Neuronal stem cell (in vitro differentiated cells): Measurements from ENCODE around the gene RAB6A.
"Not testable (repeated sequence)": the region's sequence is repeated elsewhere in the genome, so short reads cannot be mapped to it uniquely, and the experiment has no call there.

Experiments
- DNase-seq: peaks from one replicate; pipeline ENCODE4 v3.0.0-alpha.2; 2013; ENCODE audit warnings: low spot score
- H2AFZ ChIP-seq: one replicate; pipeline ENCODE4 v1.6.1; 2013; ENCODE audit warnings: mild to moderate bottlenecking, low read length, inconsistent platforms
- H2AK5ac ChIP-seq: 2 replicates; pipeline ENCODE4 v1.6.1; 2013; ENCODE audit warnings: low read depth, mild to moderate bottlenecking, inconsistent platforms, low read length, moderate library complexity, mixed read lengths
- H2BK120ac ChIP-seq: 2 replicates; pipeline ENCODE4 v1.6.1; 2013; ENCODE audit warnings: low read depth, mild to moderate bottlenecking, inconsistent platforms, low read length, moderate library complexity, mixed read lengths
- H2BK12ac ChIP-seq: one replicate; pipeline ENCODE4 v1.6.1; 2013; ENCODE audit warnings: low read length, inconsistent platforms
- H2BK15ac ChIP-seq: 2 replicates; pipeline ENCODE4 v1.6.1; 2013; ENCODE audit warnings: mild to moderate bottlenecking, low read length, inconsistent platforms, mixed read lengths
- H2BK5ac ChIP-seq: one replicate; pipeline ENCODE4 v1.6.1; 2013; ENCODE audit warnings: inconsistent platforms, mild to moderate bottlenecking, low read length, moderate library complexity
- H3K14ac ChIP-seq: one replicate; pipeline ENCODE4 v1.6.1; 2013; ENCODE audit warnings: low read length, inconsistent platforms
- H3K18ac ChIP-seq: 2 replicates; pipeline ENCODE4 v1.6.1; 2013; ENCODE audit warnings: low read length, inconsistent platforms
- H3K23ac ChIP-seq: 2 replicates; pipeline ENCODE4 v1.6.1; 2013; ENCODE audit warnings: low read depth, mild to moderate bottlenecking, mixed read lengths, low read length, inconsistent platforms; ENCODE audit not compliant: poor library complexity
- H3K27ac ChIP-seq: replicated peaks from 3 replicates; pipeline ENCODE4 v1.5.1; 2013; ENCODE audit warnings: low read length, inconsistent platforms
- H3K27me3 ChIP-seq, 3 experiments: 2 replicates each; pipeline ENCODE4 v1.6.1; 2013; ENCODE audit warnings: low read length in 3 of 3, mild to moderate bottlenecking in 2 of 3, inconsistent platforms in 1 of 3, low read depth in 1 of 3, mixed read lengths in 1 of 3, moderate library complexity in 1 of 3; ENCODE audit not compliant: control insufficient read depth in 3 of 3, insufficient read depth in 3 of 3
- H3K36me3 ChIP-seq, 2 donors: replicated peaks in 1 of 2; 2 replicates each; pipeline ENCODE4 v1.6.1; 2013; ENCODE audit warnings: low read length in 2 of 2; ENCODE audit not compliant: control insufficient read depth in 2 of 2, insufficient read depth in 2 of 2
- H3K4ac ChIP-seq: 2 replicates; pipeline ENCODE4 v1.6.1; 2013; ENCODE audit warnings: inconsistent platforms, mild to moderate bottlenecking, low read length, moderate library complexity
- H3K4me1 ChIP-seq, 2 donors: 1 replicate in 1 of 2; 2 replicates in 1 of 2; pipeline ENCODE4 v1.6.1; 2013; ENCODE audit warnings: low read length in 2 of 2, low read depth in 1 of 2; ENCODE audit not compliant: control insufficient read depth in 2 of 2, insufficient read depth in 1 of 2
- H3K4me2 ChIP-seq: one replicate; pipeline ENCODE4 v1.6.1; 2013; ENCODE audit warnings: mild to moderate bottlenecking, low read length, inconsistent platforms; ENCODE audit not compliant: insufficient read depth, poor library complexity, severe bottlenecking
- H3K4me3 ChIP-seq, 2 donors: 2 replicates each; pipeline ENCODE4 v1.5.1; 2013; ENCODE audit warnings: low read length in 2 of 2, mild to moderate bottlenecking in 2 of 2, inconsistent platforms in 1 of 2, moderate library complexity in 1 of 2
- H3K79me1 ChIP-seq: one replicate; pipeline ENCODE4 v1.6.1; 2013; ENCODE audit warnings: low read depth, mild to moderate bottlenecking, inconsistent platforms, low read length, moderate library complexity
- H3K9ac ChIP-seq: one replicate; pipeline ENCODE4 v1.6.1; 2013; ENCODE audit warnings: mild to moderate bottlenecking, low read depth, low read length, inconsistent platforms; ENCODE audit not compliant: poor library complexity
- H3K9me3 ChIP-seq, 2 donors: replicated peaks in 1 of 2; 2 replicates each; pipeline versions ENCODE3 to v1.6.1; 2013; ENCODE audit warnings: low read length in 2 of 2, mild to moderate bottlenecking in 2 of 2, inconsistent platforms in 1 of 2, low read depth in 1 of 2, mixed read lengths in 1 of 2, moderate library complexity in 1 of 2; ENCODE audit not compliant: control insufficient read depth in 2 of 2, insufficient read depth in 1 of 2
- H4K8ac ChIP-seq: one replicate; pipeline ENCODE4 v1.6.1; 2013; ENCODE audit warnings: low read depth, mild to moderate bottlenecking, inconsistent platforms, low read length, moderate library complexity
- H4K91ac ChIP-seq: one replicate; pipeline ENCODE4 v1.6.1; 2013; ENCODE audit warnings: low read length, low read depth, mild to moderate bottlenecking, inconsistent platforms; ENCODE audit not compliant: poor library complexity
- WGBS, 2 donors: extraction: QIAGEN DNeasy Blood & Tissue Kit; methylation state at CpG; one replicate each; pipeline ENCODE4 v1.1.7; 2013; ENCODE audit warnings: missing lambda C conversion rate in 2 of 2, mixed read lengths in 1 of 2; ENCODE audit not compliant: insufficient read length in 2 of 2, insufficient replicate concordance in 1 of 2; ENCODE audit errors: extremely low coverage in 2 of 2; 5-methylcytosine and 5-hydroxymethylcytosine counted together

The RAB6A gene

GRCh38 chr11:73781303-73781702 lies 20.4 kb upstream of the RAB6A start:
- no peaks in the 10 kb centered on the region for H3K79me1 ChIP-seq
- H4K91ac ChIP-seq = no peak overlapping the region
- H3K4me2 ChIP-seq = no peak overlapping the region
- H2BK12ac ChIP-seq = peak overlapping the region; percentile 46
- no CpG with 5 or more reads among the region's 6 CpGs for WGBS, 2 donors
- no peak overlapping the region for H2AK5ac ChIP-seq
- H3K27me3 ChIP-seq = no peaks in the 10 kb centered on the region
- H2BK15ac ChIP-seq = no peak overlapping the region
- H3K9me3 ChIP-seq = peaks cover 0 to 6% of the 10 kb centered on the region in 2 donors
- no peak overlapping the region for H3K18ac ChIP-seq
- peaks cover 0 to 1% of the 10 kb centered on the region in 2 donors for H3K4me1 ChIP-seq
- H3K23ac ChIP-seq = no peak overlapping the region
- no peak overlapping the region for H3K4ac ChIP-seq
- H4K8ac ChIP-seq = no peak overlapping the region
- no peaks in the 10 kb centered on the region for H3K36me3 ChIP-seq
- no peak for DNase-seq
- no peak overlapping the region for H3K4me3 ChIP-seq
- H2AFZ ChIP-seq = no peak overlapping the region
- no peak overlapping the region for H2BK5ac ChIP-seq
- no peak overlapping the region for H3K27ac ChIP-seq
- no peak overlapping the region for H2BK120ac ChIP-seq
- no peak overlapping the region for H3K14ac ChIP-seq
- no peak overlapping the region for H3K9ac ChIP-seq

- Histone ChIP-seq H3K36me3 (no peaks in the 10 kb centered on the region), H3K9ac (peak overlapping the region; percentile 79), H3K14ac (no peak overlapping the region), H3K9me3 (peaks cover 0 to 6% of the 10 kb centered on the region in 2 donors), H3K4me2 (peak overlapping the region; percentile 90), H3K4me3 (peak overlapping the region; percentile 54 to 82), H2AK5ac (no peak overlapping the region), H3K18ac (peak overlapping the region; percentile 95), H2BK5ac (peak overlapping the region; percentile 57), H4K8ac (no peak overlapping the region), H2BK15ac (no peak overlapping the region), H3K27ac (peak overlapping the region; percentile 98), H3K4ac (no peak overlapping the region), H2BK12ac (no peak overlapping the region), H2AFZ (peak overlapping the region; percentile 88), H3K79me1 (no peaks in the 10 kb centered on the region), H3K23ac (peak overlapping the region; percentile 70), H3K4me1 (peaks cover 0 to 1% of the 10 kb centered on the region in 2 donors), H3K27me3 (no peaks in the 10 kb centered on the region), H2BK120ac (no peak overlapping the region), H4K91ac (no peak overlapping the region)
- WGBS, 2 donors = no CpG with 5 or more reads among the region's 30 CpGs
- peak; percentile 98 for DNase-seq
These were observed 18.4 kb upstream of the RAB6A start for GRCh38 chr11:73779084-73779902.

GRCh38 chr11:73770811-73771210 lies 9.9 kb upstream of the RAB6A start:
- H3K9ac ChIP-seq, H2AK5ac ChIP-seq, H4K91ac ChIP-seq, H4K8ac ChIP-seq, H3K4me1 ChIP-seq, DNase-seq, H3K4me2 ChIP-seq, H3K23ac ChIP-seq, H3K14ac ChIP-seq, H3K79me1 ChIP-seq, H2BK5ac ChIP-seq, H2AFZ ChIP-seq, H3K4ac ChIP-seq, H3K4me3 ChIP-seq, H3K27me3 ChIP-seq, H3K36me3 ChIP-seq, H3K9me3 ChIP-seq, H3K27ac ChIP-seq, H2BK120ac ChIP-seq, H3K18ac ChIP-seq, H2BK15ac ChIP-seq, H2BK12ac ChIP-seq: not testable (repeated sequence)
- no CpG with 5 or more reads among the region's 7 CpGs for WGBS, 2 donors

- no CpG with 5 or more reads among the region's 1 CpG for WGBS, 2 donors
These were observed 5.9 kb upstream of the RAB6A start for GRCh38 chr11:73766763-73767162.

More at GRCh38 chr11:73766763-73767162, 5.9 kb upstream of the RAB6A start:
- H2BK120ac ChIP-seq = no peak overlapping the region
- H3K79me1 ChIP-seq = no peaks in the 10 kb centered on the region
- no peak overlapping the region for H3K4me2 ChIP-seq
- no peak overlapping the region for H3K27ac ChIP-seq
- H2AFZ ChIP-seq = peak overlapping the region; percentile 46
- no peak overlapping the region for H3K14ac ChIP-seq
- H4K8ac ChIP-seq = no peak overlapping the region
- H2BK5ac ChIP-seq = no peak overlapping the region
- no peak overlapping the region for H3K4me3 ChIP-seq
- no peak overlapping the region for H3K9ac ChIP-seq
- no peak overlapping the region for H3K23ac ChIP-seq
- no peaks in the 10 kb centered on the region for H3K9me3 ChIP-seq
- H2BK15ac ChIP-seq = no peak overlapping the region
- no peak overlapping the region for H2BK12ac ChIP-seq
- DNase-seq = no peak
- peaks cover 0 to 2% of the 10 kb centered on the region in 2 donors for H3K4me1 ChIP-seq
- no peak overlapping the region for H2AK5ac ChIP-seq
- no peak overlapping the region for H3K18ac ChIP-seq
- no peaks in the 10 kb centered on the region for H3K36me3 ChIP-seq
- H3K27me3 ChIP-seq = no peaks in the 10 kb centered on the region
- H3K4ac ChIP-seq = no peak overlapping the region
- no peak overlapping the region for H4K91ac ChIP-seq
